ENCODE results near the gene CDC42SE2.

Gene CDC42SE2

GRCh38 chr5:131426011-131426410 is 162.2 kb downstream of the CDC42SE2 start:
- DNase-seq (ENCODE audit: low read depth): no peak
- H3K4me3 ChIP-seq (ENCODE audit: low read depth, low read length): no peak overlapping the region
- TF ChIP-seq CTCF (conservative IDR thresholded peaks at IDR 0.05; ENCODE audit: low read depth, low read length): no peak

GRCh38 chr5:131430794-131431193 is 166.9 kb downstream of the CDC42SE2 start:
- peak; percentile 16 for DNase-seq (ENCODE audit: low read depth)
- no peak for TF ChIP-seq CTCF (conservative IDR thresholded peaks at IDR 0.05; ENCODE audit: low read depth, low read length)

GRCh38 chr5:131431794-131432193 is 167.9 kb downstream of the CDC42SE2 start:
- TF ChIP-seq CTCF (conservative IDR thresholded peaks at IDR 0.05; ENCODE audit: low read depth, low read length): no peak
- no peak for DNase-seq (ENCODE audit: low read depth)
- H3K4me3 ChIP-seq (ENCODE audit: low read depth, low read length): no peak overlapping the region

More at GRCh38 chr5:131430794-131431193, 166.9 kb downstream of the CDC42SE2 start:
- H3K4me3 ChIP-seq (ENCODE audit: low read depth, low read length): no peak overlapping the region

- TF ChIP-seq CTCF (conservative IDR thresholded peaks at IDR 0.05; ENCODE audit: low read depth, low read length): no peak
- no peak for DNase-seq (ENCODE audit: low read depth)
- no peak overlapping the region for H3K4me3 ChIP-seq (ENCODE audit: low read depth, low read length)
These were observed 169.3 kb downstream of the CDC42SE2 start for GRCh38 chr5:131433109-131433508.

GRCh38 chr5:131436081-131436480 is 172.2 kb downstream of the CDC42SE2 start:
- DNase-seq (ENCODE audit: low read depth): no peak
- H3K4me3 ChIP-seq (ENCODE audit: low read depth, low read length): no peak overlapping the region
- no peak for TF ChIP-seq CTCF (conservative IDR thresholded peaks at IDR 0.05; ENCODE audit: low read depth, low read length)

GRCh38 chr5:131441184-131441583 is 177.3 kb downstream of the CDC42SE2 start:
- DNase-seq (ENCODE audit: low read depth): no peak
- no peak overlapping the region for H3K4me3 ChIP-seq (ENCODE audit: low read depth, low read length)
- TF ChIP-seq CTCF (conservative IDR thresholded peaks at IDR 0.05; ENCODE audit: low read depth, low read length): no peak

All from choroid plexus epithelial cell (primary cell).